GM12878 (cell line): ENCODE data around the gene P3H2.

Experiments used
- ESRRA ChIP-seq: IDR thresholded peaks from 2 replicates; pipeline ENCODE4 v1.6.1; 2012; ENCODE audit warnings: mild to moderate bottlenecking, low read length, improper control_type of control experiment
- EZH2 ChIP-seq: IDR thresholded peaks from 2 replicates; pipeline ENCODE4 v1.6.1; 2012; ENCODE audit warnings: low read depth, mild to moderate bottlenecking, control low read depth, inconsistent platforms, low read length, borderline replicate concordance; ENCODE audit not compliant: control insufficient read depth
- RAD21 ChIP-seq: IDR thresholded peaks from 2 replicates; pipeline ENCODE4 v1.6.1; 2011; ENCODE audit warnings: mild to moderate bottlenecking, low read depth, low read length, moderate library complexity; ENCODE audit not compliant: insufficient read depth
- RCOR1 ChIP-seq: conservative IDR thresholded peaks from 2 replicates; pipeline ENCODE4 v1.6.1; 2012; ENCODE audit warnings: low read depth, low read length, improper control_type of control experiment
- TF ChIP-seq, protein P1 (sequence below), 3 experiments: IDR thresholded peaks in 2 of 3; conservative IDR thresholded peaks in 1 of 3; 2 replicates each; pipeline ENCODE4 v1.5.1; 2011; ENCODE audit warnings: low read depth in 3 of 3, low read length in 3 of 3, mild to moderate bottlenecking in 3 of 3, control low read depth in 2 of 3, moderate library complexity in 2 of 3, inconsistent platforms in 1 of 3, mixed read lengths in 1 of 3; ENCODE audit not compliant: control insufficient read depth in 2 of 3, insufficient read depth in 1 of 3; ENCODE audit errors: extremely low read depth in 1 of 3
- TF ChIP-seq, protein P2 (sequence below): IDR thresholded peaks from 2 replicates; pipeline ENCODE4 v1.6.1; 2012; ENCODE audit warnings: low read length, inconsistent platforms

DNA sequence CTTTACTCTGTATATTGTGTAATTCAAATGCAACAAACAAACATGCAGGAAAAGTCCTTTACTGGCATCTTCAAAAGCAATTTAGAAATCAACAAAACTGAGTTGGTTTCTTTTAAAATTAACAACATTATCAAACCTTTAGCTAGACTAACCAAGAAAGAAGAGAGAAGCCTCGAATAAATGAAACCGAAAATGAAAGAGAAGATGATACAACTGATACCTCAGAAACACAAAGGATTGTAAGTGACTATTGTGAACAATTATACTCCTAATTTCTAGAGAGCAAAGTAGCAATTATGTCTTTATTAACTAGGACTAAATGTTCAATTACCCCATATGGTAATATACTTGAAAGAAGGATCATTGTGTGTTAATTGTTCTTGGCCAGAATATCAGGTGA lies 49.2 kb upstream of the P3H2 start:
- no peak for TF ChIP-seq RAD21
- no peak for TF ChIP-seq ESRRA
- TF ChIP-seq, protein P1, sequence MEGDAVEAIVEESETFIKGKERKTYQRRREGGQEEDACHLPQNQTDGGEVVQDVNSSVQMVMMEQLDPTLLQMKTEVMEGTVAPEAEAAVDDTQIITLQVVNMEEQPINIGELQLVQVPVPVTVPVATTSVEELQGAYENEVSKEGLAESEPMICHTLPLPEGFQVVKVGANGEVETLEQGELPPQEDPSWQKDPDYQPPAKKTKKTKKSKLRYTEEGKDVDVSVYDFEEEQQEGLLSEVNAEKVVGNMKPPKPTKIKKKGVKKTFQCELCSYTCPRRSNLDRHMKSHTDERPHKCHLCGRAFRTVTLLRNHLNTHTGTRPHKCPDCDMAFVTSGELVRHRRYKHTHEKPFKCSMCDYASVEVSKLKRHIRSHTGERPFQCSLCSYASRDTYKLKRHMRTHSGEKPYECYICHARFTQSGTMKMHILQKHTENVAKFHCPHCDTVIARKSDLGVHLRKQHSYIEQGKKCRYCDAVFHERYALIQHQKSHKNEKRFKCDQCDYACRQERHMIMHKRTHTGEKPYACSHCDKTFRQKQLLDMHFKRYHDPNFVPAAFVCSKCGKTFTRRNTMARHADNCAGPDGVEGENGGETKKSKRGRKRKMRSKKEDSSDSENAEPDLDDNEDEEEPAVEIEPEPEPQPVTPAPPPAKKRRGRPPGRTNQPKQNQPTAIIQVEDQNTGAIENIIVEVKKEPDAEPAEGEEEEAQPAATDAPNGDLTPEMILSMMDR (IDR thresholded peaks at IDR 0.05 in 2 of 3, conservative IDR thresholded peaks at IDR 0.05 in 1 of 3; ENCODE audit: control insufficient read depth in 2 of 3, extremely low read depth in 1 of 3, insufficient read depth in 1 of 3, low read depth in 3 of 3, low read length in 3 of 3): no peak
- TF ChIP-seq RCOR1: no peak
- TF ChIP-seq, protein P2, sequence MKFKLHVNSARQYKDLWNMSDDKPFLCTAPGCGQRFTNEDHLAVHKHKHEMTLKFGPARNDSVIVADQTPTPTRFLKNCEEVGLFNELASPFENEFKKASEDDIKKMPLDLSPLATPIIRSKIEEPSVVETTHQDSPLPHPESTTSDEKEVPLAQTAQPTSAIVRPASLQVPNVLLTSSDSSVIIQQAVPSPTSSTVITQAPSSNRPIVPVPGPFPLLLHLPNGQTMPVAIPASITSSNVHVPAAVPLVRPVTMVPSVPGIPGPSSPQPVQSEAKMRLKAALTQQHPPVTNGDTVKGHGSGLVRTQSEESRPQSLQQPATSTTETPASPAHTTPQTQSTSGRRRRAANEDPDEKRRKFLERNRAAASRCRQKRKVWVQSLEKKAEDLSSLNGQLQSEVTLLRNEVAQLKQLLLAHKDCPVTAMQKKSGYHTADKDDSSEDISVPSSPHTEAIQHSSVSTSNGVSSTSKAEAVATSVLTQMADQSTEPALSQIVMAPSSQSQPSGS: no peak
- no peak for TF ChIP-seq EZH2
